ENCODE data around the gene SHROOM4. TPM values are rescaled to one million over a fixed set of nuclear protein-coding genes. Genes with fewer than 3 reads are reported as not detected.

SHROOM4 gene
- total RNA-seq, 1 experiment from 2014 or later: 2.1 TPM

DNA sequence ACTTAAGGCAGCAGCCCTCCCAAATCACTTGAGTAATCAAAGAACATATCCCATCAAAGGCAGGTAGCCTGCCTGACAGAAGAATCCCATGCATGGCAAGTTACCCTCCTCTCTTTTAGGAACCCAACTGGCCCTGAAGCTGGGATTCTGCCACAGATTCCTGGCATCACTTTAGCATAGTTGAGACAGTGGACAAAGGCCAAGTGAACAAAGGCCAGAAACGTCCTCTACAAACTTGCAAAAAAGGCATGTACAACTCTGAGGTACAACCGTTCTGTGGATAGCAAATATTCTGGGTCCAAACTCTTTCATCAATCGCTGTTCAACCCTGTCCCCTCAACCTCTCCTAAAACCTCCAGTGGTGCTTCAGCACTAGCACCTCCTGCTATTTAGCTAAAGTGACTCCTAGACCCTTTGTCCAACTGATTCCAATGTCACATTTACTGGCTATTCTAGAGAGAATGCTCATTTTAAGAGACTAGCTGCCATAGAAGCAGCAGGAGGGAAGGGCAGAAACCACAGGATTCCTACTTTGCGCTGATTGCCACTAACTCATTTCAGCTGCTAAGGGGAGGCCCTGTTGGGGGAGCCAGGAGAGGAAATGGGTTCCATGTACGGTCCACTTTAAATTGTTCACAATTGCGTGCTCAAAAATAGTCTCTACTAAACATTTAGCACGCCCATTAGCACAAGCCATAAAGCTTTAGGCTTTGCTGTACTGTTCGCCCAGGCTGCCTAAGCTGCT lies 105.9 kb downstream of the SHROOM4 start:
- no peak for DNase-seq

More for the DNA sequence above, 105.9 kb downstream of the SHROOM4 start:
- Histone ChIP-seq H3K23me2 (ENCODE audit: insufficient read length, low read depth, low read length, poor library complexity, severe bottlenecking) (no peaks in the 10 kb centered on the region), H3T11ph (ENCODE audit: low read length) (no peak overlapping the region), H2BK20ac (ENCODE audit: low read depth, low read length, poor library complexity, severe bottlenecking) (no peak overlapping the region), H3K4ac (ENCODE audit: low read depth, low read length) (no peak overlapping the region), H3K9me3 (ENCODE audit: control insufficient read depth, low read depth, low read length) (no peaks in the 10 kb centered on the region), H3K56ac (ENCODE audit: insufficient read length, low read depth, low read length) (no peak overlapping the region), H3K4me2 (ENCODE audit: insufficient read depth, insufficient read length, low read length) (no peak overlapping the region), H4K5ac (ENCODE audit: insufficient read length, low read depth, low read length) (no peak overlapping the region), H3K4me1 (ENCODE audit: insufficient read depth, low read length) (peaks cover 8% of the 10 kb centered on the region), H4K20me1 (ENCODE audit: control insufficient read depth, insufficient read depth, insufficient read length) (no peaks in the 10 kb centered on the region), H3K9ac (ENCODE audit: extremely low read depth, insufficient read length, low read length) (no peak overlapping the region), H2BK5ac (ENCODE audit: insufficient read length, low read length) (no peak overlapping the region), H3K14ac (ENCODE audit: insufficient read depth, low read length) (no peak overlapping the region), H2BK15ac (ENCODE audit: low read depth, low read length) (no peak overlapping the region), H3K18ac (ENCODE audit: insufficient read length, low read depth, low read length) (no peak overlapping the region), H4K8ac (replicated peaks; ENCODE audit: insufficient read length, low read depth, low read length) (no peak overlapping the region), H3K27me3 (ENCODE audit: insufficient read depth, low read length) (no peaks in the 10 kb centered on the region), H2AK5ac (ENCODE audit: insufficient read length, low read length) (no peak overlapping the region), H2AFZ (ENCODE audit: low read length) (no peak overlapping the region), H2BK12ac (ENCODE audit: insufficient read length, low read depth, low read length) (no peak overlapping the region), H2BK120ac (ENCODE audit: low read depth, low read length, poor library complexity, severe bottlenecking) (no peak overlapping the region), H3K27ac (ENCODE audit: insufficient read length, low read depth, low read length) (no peak overlapping the region), H3K23ac (ENCODE audit: insufficient read length, low read depth, low read length) (no peak overlapping the region), H3K79me1 (ENCODE audit: insufficient read depth, low read depth, low read length, poor library complexity, severe bottlenecking) (no peaks in the 10 kb centered on the region), H3K79me2 (ENCODE audit: insufficient read depth, low read length) (no peaks in the 10 kb centered on the region), H4K91ac (ENCODE audit: insufficient read length, low read depth, low read length) (no peak overlapping the region)
- Mint-ChIP-seq H3K36me3 (ENCODE audit: insufficient read depth in 1 of 3, low read depth in 3 of 3) (peaks cover 0 to 4% (median 2%) of the 10 kb centered on the region in 3 experiments; a peak in 6 of 7 replicates), H3K4me1 (peaks cover 38 to 40% of the 10 kb centered on the region in 2 experiments), H3K27me3 (ENCODE audit: low read depth) (peaks cover 3% of the 10 kb centered on the region; the same call in 1 of the 2 replicates), H3K27ac (no peak overlapping the region), H3K9me3 (peaks cover 42 to 65% of the 10 kb centered on the region in 2 experiments), H3K4me3 (no peak overlapping the region)
- WGBS (ENCODE audit: extremely low coverage, insufficient read length, low lambda C conversion rate): no CpG with 5 or more reads among the region's 8 CpGs
- TF ChIP-seq CTCF (conservative IDR thresholded peaks at IDR 0.05): no peak
